Endothelial cell of umbilical vein (primary cell): ENCODE data around the gene DBX1. TPM values are rescaled to one million over a fixed set of nuclear protein-coding genes. Genes with fewer than 3 reads are reported as not detected.

ENCODE experiments used
- BruUV-seq: library from RNA; stranded (reverse); fragments of 400-500 nt; replicated peaks from 2 replicates; lab custom pipeline; 2021; lab: Mats Ljungman, UMichigan
- CTCF ChIA-PET: fragments of 300-600, 350-600 bp; sonication (Branson Sonifier 250); formaldehyde crosslinking; loops from one replicate; lab custom pipeline; 2021; ENCODE audit warnings: antibody characterized with exemption, inconsistent platforms; lab: Charles Lee
- POLR2A ChIA-PET: fragments of 300-600, 350-600 bp; sonication (Branson Sonifier 250); formaldehyde crosslinking; loops from one replicate; lab custom pipeline; 2021; ENCODE audit warnings: antibody characterized with exemption, inconsistent platforms; lab: Charles Lee
- DNase-seq: peaks from one replicate; pipeline ENCODE4 v3.0.0-alpha.2; 2011; ENCODE audit warnings: low read depth, low spot score
- FAIRE-seq: peaks from 2 replicates; lab custom pipeline; 2011; peaks lifted over from hg19 to GRCh38; lab: Jason Lieb, UNC
- H2AFZ ChIP-seq: 2 replicates; pipeline ENCODE4 v1.6.0; 2012; ENCODE audit warnings: low read depth, low read length, control low read depth, inconsistent platforms
- H3K27ac ChIP-seq: 2 replicates; pipeline ENCODE4 v1.5.1; 2011; ENCODE audit warnings: low read depth, mild to moderate bottlenecking, control low read depth, low read length, moderate library complexity; ENCODE audit not compliant: insufficient read depth
- H3K27me3 ChIP-seq, 2 experiments: 2 replicates each; pipeline versions ENCODE4 v1.6.0 to v1.6.1; 2011; ENCODE audit warnings: low read length in 2 of 2, mixed read lengths in 1 of 2; ENCODE audit not compliant: control insufficient read depth in 2 of 2, insufficient read depth in 2 of 2
- H3K36me3 ChIP-seq, 2 experiments: 2 replicates in 1 of 2; 3 replicates in 1 of 2; pipeline ENCODE4 v1.5.1; 2011; ENCODE audit warnings: low read length in 2 of 2, mild to moderate bottlenecking in 1 of 2, moderate library complexity in 1 of 2; ENCODE audit not compliant: control insufficient read depth in 2 of 2, insufficient read depth in 2 of 2; ENCODE audit errors: extremely low read depth in 1 of 2
- H3K4me1 ChIP-seq: 3 replicates; pipeline ENCODE4 v1.5.1; 2011; ENCODE audit warnings: mild to moderate bottlenecking, low read length; ENCODE audit not compliant: control insufficient read depth, insufficient read depth; ENCODE audit errors: extremely low read depth
- H3K4me2 ChIP-seq: 2 replicates; pipeline ENCODE4 v1.6.1; 2011; ENCODE audit warnings: low read length, control low read depth, mixed read lengths; ENCODE audit not compliant: insufficient read depth
- H3K4me3 ChIP-seq, 3 experiments: fragments of 200-600 bp in 1 of 3; sonication (generic), shearing (Covaris generic) in 1 of 3; replicated peaks in 1 of 3; 2 replicates each; pipeline ENCODE4 v1.5.1; 2011 to 2016; ENCODE audit warnings: control low read depth in 3 of 3, low read length in 3 of 3, mild to moderate bottlenecking in 2 of 3, inconsistent platforms in 1 of 3, low read depth in 1 of 3, moderate library complexity in 1 of 3; ENCODE audit not compliant: insufficient read depth in 1 of 3
- H3K79me2 ChIP-seq: 2 replicates; pipeline ENCODE4 v1.6.0; 2012; ENCODE audit warnings: low read length, inconsistent platforms; ENCODE audit not compliant: control insufficient read depth, insufficient read depth
- H3K9ac ChIP-seq: replicated peaks from 2 replicates; pipeline ENCODE3; 2011; ENCODE audit warnings: low read length, control low read depth; ENCODE audit not compliant: insufficient read depth; ENCODE audit errors: extremely low read depth
- H3K9me1 ChIP-seq: replicated peaks from 3 replicates; pipeline ENCODE4 v1.6.0; 2011; ENCODE audit warnings: mild to moderate bottlenecking, low read length; ENCODE audit not compliant: control insufficient read depth, insufficient read depth; ENCODE audit errors: extremely low read depth
- H3K9me3 ChIP-seq: replicated peaks from 2 replicates; pipeline ENCODE4 v1.5.1; 2012; ENCODE audit warnings: low read length, inconsistent platforms; ENCODE audit not compliant: control insufficient read depth, insufficient read depth
- H4K20me1 ChIP-seq: replicated peaks from 2 replicates; pipeline ENCODE3; 2011; ENCODE audit warnings: mild to moderate bottlenecking, low read length; ENCODE audit not compliant: control insufficient read depth, insufficient read depth; ENCODE audit errors: extremely low read depth
- CTCF ChIP-seq, 2 donors: IDR thresholded peaks; 1 replicate in 1 of 2; 2 replicates in 1 of 2; pipeline ENCODE4 v1.5.1; 2011; ENCODE audit warnings: low read length in 2 of 2, mild to moderate bottlenecking in 2 of 2, moderate library complexity in 2 of 2, control low read depth in 1 of 2, inconsistent platforms in 1 of 2, low read depth in 1 of 2; ENCODE audit not compliant: insufficient read depth in 1 of 2; ENCODE audit errors: extremely low read depth in 1 of 2
- EZH2 ChIP-seq: IDR thresholded peaks from 2 replicates; pipeline ENCODE4 v1.6.1; 2012; ENCODE audit warnings: borderline replicate concordance, low read depth, mild to moderate bottlenecking, moderate library complexity, low read length, inconsistent platforms; ENCODE audit not compliant: severe bottlenecking
- FOS ChIP-seq: IDR thresholded peaks from 2 replicates; pipeline ENCODE4 v1.6.1; 2011; ENCODE audit warnings: mild to moderate bottlenecking, low read length, moderate library complexity, borderline replicate concordance; ENCODE audit not compliant: insufficient read depth
- GATA2 ChIP-seq: IDR thresholded peaks from 2 replicates; pipeline ENCODE4 v1.7.0; 2011; ENCODE audit warnings: low read depth, mild to moderate bottlenecking, moderate library complexity, mixed read lengths, low read length; ENCODE audit not compliant: insufficient read length, insufficient read depth
- JUN ChIP-seq: IDR thresholded peaks from 2 replicates; pipeline ENCODE4 v1.6.1; 2011; ENCODE audit warnings: borderline replicate concordance, low read depth; ENCODE audit not compliant: insufficient read length, insufficient read depth
- MAX ChIP-seq: IDR thresholded peaks from 2 replicates; pipeline ENCODE4 v1.6.1; 2011; ENCODE audit not compliant: insufficient read depth, insufficient read length
- MYC ChIP-seq: IDR thresholded peaks from one replicate; pipeline ENCODE4 v1.6.1; 2011; ENCODE audit warnings: mild to moderate bottlenecking, low read depth, low read length
- POLR2A ChIP-seq: IDR thresholded peaks from 2 replicates; pipeline ENCODE4 v1.6.1; 2012; ENCODE audit warnings: low read depth, mild to moderate bottlenecking, control low read depth, low read length
- POLR2AphosphoS5 ChIP-seq: IDR thresholded peaks from 2 replicates; pipeline ENCODE4 v1.6.1; 2012; ENCODE audit warnings: low read depth, mild to moderate bottlenecking, control low read depth, low read length, moderate library complexity; ENCODE audit not compliant: insufficient read depth
- dilution Hi-C: fragments of 300-500 bp; cut with MboI; formaldehyde crosslinking; loops from one replicate; pipeline ENCODE4 v1.15.0; 2019; ENCODE audit warnings: low sequenced_read_pairs; ENCODE audit not compliant: extremely low pct_ligation_motif_present
- intact Hi-C: fragments of 100-400 bp; cut with micrococcal nuclease; formaldehyde crosslinking; loops from one replicate; pipeline ENCODE4 v1.10.0; 2022
- polyA plus RNA-seq, 4 experiments: library from polyadenylated mRNA; depleted of rRNA in 3 of 4; stranded (reverse) in 3 of 4; unstranded in 1 of 4; fragments of >200 nt; gene quantifications; 2 replicates each; pipeline versions ENCODE4 v1.2.1 to v1.2.3, GENCODE V29; 2011 to 2012; ENCODE audit warnings: missing spikeins in 1 of 4
- total RNA-seq: library from RNA; stranded (reverse); gene quantifications from 2 replicates; pipeline ENCODE4 v1.2.3, GENCODE V29; 2021

Gene DBX1
- total and polyA plus RNA-seq, 2 donors (not counting 3 experiments of a cell fraction or from before 2014, with no cell fraction given): not detected

GRCh38 chr11:20203831-20204230 lies 43.6 kb upstream of the DBX1 start:
- no peak for DNase-seq
- H3K79me2 ChIP-seq: no peaks in the 10 kb centered on the region
- H4K20me1 ChIP-seq: no peaks in the 10 kb centered on the region
- intact Hi-C loops (no loop called here), dilution Hi-C loops (no loop called here)
- TF ChIP-seq POLR2A: no peak
- TF ChIP-seq MYC: no peak
- no peak for TF ChIP-seq EZH2
- no peak for TF ChIP-seq FOS
- no peak for TF ChIP-seq MAX
- no peak for TF ChIP-seq JUN
- no peak for TF ChIP-seq POLR2AphosphoS5
- TF ChIP-seq GATA2: no peak
- BruUV-seq: no TSS peak
- peaks cover 37 to 71% of the 10 kb centered on the region in 2 experiments for H3K27me3 ChIP-seq
- H2AFZ ChIP-seq: no peak overlapping the region
- H3K4me2 ChIP-seq: no peak overlapping the region
- H3K4me3 ChIP-seq: no peak overlapping the region
- H3K4me1 ChIP-seq: no peaks in the 10 kb centered on the region
- ChIA-PET CTCF (no interaction called here), POLR2A (no interaction called here)
- no peak overlapping the region for H3K9ac ChIP-seq
- no peaks in the 10 kb centered on the region for H3K9me3 ChIP-seq
- no peak for FAIRE-seq
- H3K9me1 ChIP-seq: no peaks in the 10 kb centered on the region
- no peak overlapping the region for H3K27ac ChIP-seq
- no peaks in the 10 kb centered on the region for H3K36me3 ChIP-seq

- Histone ChIP-seq H3K9me1 (no peaks in the 10 kb centered on the region), H3K9me3 (no peaks in the 10 kb centered on the region), H3K4me1 (no peaks in the 10 kb centered on the region), H3K36me3 (no peaks in the 10 kb centered on the region), H3K9ac (no peak overlapping the region), H3K4me2 (no peak overlapping the region), H3K27me3 (peaks cover 14 to 64% of the 10 kb centered on the region in 2 experiments), H3K79me2 (no peaks in the 10 kb centered on the region), H2AFZ (no peak overlapping the region), H3K27ac (no peak overlapping the region), H3K4me3 (no peak overlapping the region), H4K20me1 (no peaks in the 10 kb centered on the region)
- DNase-seq (no peak), FAIRE-seq (no peak)
- no TSS peak for BruUV-seq
- POLR2A ChIA-PET: no interaction called here
- no peak for TF ChIP-seq POLR2A
- TF ChIP-seq MYC: no peak
- no peak for TF ChIP-seq CTCF (IDR thresholded peaks at IDR 0.05; ENCODE audit: extremely low read depth in 1 of 2, insufficient read depth in 1 of 2, low read depth in 1 of 2, low read length in 2 of 2)
- no peak for TF ChIP-seq POLR2AphosphoS5
- TF ChIP-seq EZH2: no peak
- TF ChIP-seq GATA2: no peak
- TF ChIP-seq JUN: no peak
- no peak for TF ChIP-seq FOS
- TF ChIP-seq MAX: no peak
- dilution Hi-C loops (no loop called here), intact Hi-C loops (no loop called here)
- CTCF ChIA-PET: no interaction called here
These were observed 41.0 kb upstream of the DBX1 start for GRCh38 chr11:20201231-20201630.
